Upper lobe of left lung (tissue), 4 donors: Measurements from ENCODE around the gene CEP131.

Experiments
- CTCF ChIP-seq, 6 experiments: fragments of 450-650 bp in 4 of 6; fragments of 200-600 bp in 2 of 6; sonication (generic) in 2 of 6; IDR thresholded peaks; one replicate each; pipeline ENCODE4 v1.5.1; 2016 to 2019; ENCODE audit warnings: antibody characterized with exemption in 6 of 6
- POLR2A ChIP-seq, 4 donors: fragments of 450-650 bp; IDR thresholded peaks; one replicate each; pipeline ENCODE4 v1.5.1; 2016 to 2017; ENCODE audit warnings: antibody characterized with exemption in 4 of 4, mild to moderate bottlenecking in 2 of 4

- TF ChIP-seq CTCF (IDR thresholded peaks at IDR 0.05) = no peak
- TF ChIP-seq POLR2A (IDR thresholded peaks at IDR 0.05) = no peak
Observed at GRCh38 chr17:81140018-81140417, 82.7 kb downstream of the CEP131 start.
